ENCODE results near the gene ZNHIT6.

ZNHIT6 gene

DNA sequence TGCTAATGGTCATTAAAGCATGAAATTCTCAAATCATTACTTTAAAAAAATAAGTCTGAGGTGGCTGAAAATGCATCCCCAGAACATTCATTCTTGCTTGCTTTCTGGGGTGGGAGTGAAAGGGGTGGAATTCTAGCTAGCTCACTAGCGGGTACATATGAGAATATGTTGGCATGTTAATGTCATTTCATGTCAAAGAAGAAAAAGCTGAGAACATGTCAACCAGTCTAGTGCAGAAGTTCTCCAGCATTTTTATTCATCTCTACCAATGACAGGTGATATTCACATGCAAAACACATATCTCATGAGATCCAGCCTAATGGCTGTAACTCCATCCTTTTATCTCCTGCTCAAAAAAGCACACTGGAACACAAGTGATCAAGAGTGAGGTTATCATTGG lies 49.1 kb downstream of the ZNHIT6 start:
- Histone ChIP-seq H3K4me1 (ENCODE audit: control insufficient read depth, insufficient read depth, low read length) (peaks cover 3% of the 10 kb centered on the region; the same call in 1 of the 2 replicates), H3K4me3 (ENCODE audit: low read depth, low read length) (no peak overlapping the region), H3K9me3 (ENCODE audit: control insufficient read depth, insufficient read depth, low read depth, low read length) (no peaks in the 10 kb centered on the region), H3K27ac (ENCODE audit: extremely low read depth, low read depth, low read length) (no peak overlapping the region), H3K36me3 (ENCODE audit: control insufficient read depth in 2 of 2, insufficient read depth in 1 of 2, low read length in 2 of 2) (peaks cover 0 to 5% of the 10 kb centered on the region in 2 experiments; a peak in 1 of 3 replicates)
- TF ChIP-seq ZFP37 (tag by site-specific recombination; IDR thresholded peaks at IDR 0.05) = no peak
- TF ChIP-seq ZNF19 (tag by site-specific recombination; IDR thresholded peaks at IDR 0.05; ENCODE audit: low read depth) = no peak
- TF ChIP-seq ZNF701 (tag by site-specific recombination; IDR thresholded peaks at IDR 0.05) = no peak
- no peak for TF ChIP-seq ZNF555 (tag by site-specific recombination; conservative IDR thresholded peaks at IDR 0.05)
- no peak for TF ChIP-seq ZNF366 (tag by site-specific recombination; conservative IDR thresholded peaks at IDR 0.05)
- TF ChIP-seq, protein P1, sequence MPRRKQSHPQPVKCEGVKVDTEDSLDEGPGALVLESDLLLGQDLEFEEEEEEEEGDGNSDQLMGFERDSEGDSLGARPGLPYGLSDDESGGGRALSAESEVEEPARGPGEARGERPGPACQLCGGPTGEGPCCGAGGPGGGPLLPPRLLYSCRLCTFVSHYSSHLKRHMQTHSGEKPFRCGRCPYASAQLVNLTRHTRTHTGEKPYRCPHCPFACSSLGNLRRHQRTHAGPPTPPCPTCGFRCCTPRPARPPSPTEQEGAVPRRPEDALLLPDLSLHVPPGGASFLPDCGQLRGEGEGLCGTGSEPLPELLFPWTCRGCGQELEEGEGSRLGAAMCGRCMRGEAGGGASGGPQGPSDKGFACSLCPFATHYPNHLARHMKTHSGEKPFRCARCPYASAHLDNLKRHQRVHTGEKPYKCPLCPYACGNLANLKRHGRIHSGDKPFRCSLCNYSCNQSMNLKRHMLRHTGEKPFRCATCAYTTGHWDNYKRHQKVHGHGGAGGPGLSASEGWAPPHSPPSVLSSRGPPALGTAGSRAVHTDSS (tag by site-specific recombination; IDR thresholded peaks at IDR 0.05) = no peak
- no peak for TF ChIP-seq ZNF10 (tag by site-specific recombination; IDR thresholded peaks at IDR 0.05)
- TF ChIP-seq ZNF747 (tag by site-specific recombination; IDR thresholded peaks at IDR 0.05) = no peak
- no peak for TF ChIP-seq ZSCAN23 (tag by site-specific recombination; IDR thresholded peaks at IDR 0.05)
- TF ChIP-seq, protein P2, sequence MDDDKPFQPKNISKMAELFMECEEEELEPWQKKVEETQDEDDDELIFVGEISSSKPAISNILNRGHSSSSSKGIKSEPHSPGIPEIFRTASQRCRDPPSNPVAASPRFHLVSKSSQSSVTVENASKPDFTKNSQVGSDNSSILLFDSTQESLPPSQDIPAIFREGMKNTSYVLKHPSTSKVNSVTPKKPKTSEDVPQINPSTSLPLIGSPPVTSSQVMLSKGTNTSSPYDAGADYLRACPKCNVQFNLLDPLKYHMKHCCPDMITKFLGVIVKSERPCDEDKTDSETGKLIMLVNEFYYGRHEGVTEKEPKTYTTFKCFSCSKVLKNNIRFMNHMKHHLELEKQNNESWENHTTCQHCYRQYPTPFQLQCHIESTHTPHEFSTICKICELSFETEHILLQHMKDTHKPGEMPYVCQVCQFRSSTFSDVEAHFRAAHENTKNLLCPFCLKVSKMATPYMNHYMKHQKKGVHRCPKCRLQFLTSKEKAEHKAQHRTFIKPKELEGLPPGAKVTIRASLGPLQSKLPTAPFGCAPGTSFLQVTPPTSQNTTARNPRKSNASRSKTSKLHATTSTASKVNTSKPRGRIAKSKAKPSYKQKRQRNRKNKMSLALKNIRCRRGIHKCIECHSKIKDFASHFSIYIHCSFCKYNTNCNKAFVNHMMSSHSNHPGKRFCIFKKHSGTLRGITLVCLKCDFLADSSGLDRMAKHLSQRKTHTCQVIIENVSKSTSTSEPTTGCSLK (tag by site-specific recombination; IDR thresholded peaks at IDR 0.05) = no peak
- TF ChIP-seq ZSCAN30 (tag by site-specific recombination; IDR thresholded peaks at IDR 0.05) = no peak
- no peak for TF ChIP-seq ZNF2 (tag by site-specific recombination; IDR thresholded peaks at IDR 0.05)
- no peak for TF ChIP-seq ZFP3 (tag by site-specific recombination; IDR thresholded peaks at IDR 0.05; ENCODE audit: low read depth)
- TF ChIP-seq SETDB1 (IDR thresholded peaks at IDR 0.05; ENCODE audit: insufficient read length, low read length) = no peak
- no peak for TF ChIP-seq ZNF292 (tag by site-specific recombination; IDR thresholded peaks at IDR 0.05; ENCODE audit: borderline replicate concordance, low read depth)
- no peak for TF ChIP-seq ZNF514 (tag by site-specific recombination; IDR thresholded peaks at IDR 0.05)
- no peak for TF ChIP-seq ZFP41 (tag by site-specific recombination; IDR thresholded peaks at IDR 0.05; ENCODE audit: borderline replicate concordance)
- TF ChIP-seq ZNF138 (tag by site-specific recombination; IDR thresholded peaks at IDR 0.05; ENCODE audit: borderline replicate concordance) = no peak
- ChIA-PET CTCF (interaction anchor here (0.7 kb wide), 2 partner anchors 21 to 347 kb away, joined by 3 to 4 read pairs; no protein-coding TSS in a partner anchor), POLR2A (no interaction called here)

DNA sequence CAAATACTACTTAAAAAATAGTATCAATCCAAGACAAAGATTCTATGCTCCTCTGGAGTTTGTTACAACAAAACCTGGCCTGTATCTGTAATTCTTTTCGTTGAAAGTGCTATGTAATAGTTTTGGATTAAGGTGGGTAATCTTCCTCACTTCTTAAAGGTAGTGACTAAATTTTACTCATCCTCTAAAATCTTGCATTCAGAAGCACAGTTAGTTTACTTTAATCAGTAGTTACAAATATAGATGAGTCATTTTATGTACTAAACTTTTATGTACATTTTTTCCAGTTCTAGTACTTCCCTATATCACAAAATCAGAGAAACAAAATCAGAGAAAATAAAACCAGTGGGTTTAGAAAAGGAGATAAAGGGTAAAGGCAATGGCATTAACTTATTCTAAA lies 51.3 kb downstream of the ZNHIT6 start:
- no peak overlapping the region for H3K27ac ChIP-seq (ENCODE audit: extremely low read depth, low read depth, low read length)
- H3K4me1 ChIP-seq (ENCODE audit: control insufficient read depth, insufficient read depth, low read length) = peaks cover 3% of the 10 kb centered on the region; the same call in 1 of the 2 replicates
- no peaks in the 10 kb centered on the region for H3K9me3 ChIP-seq (ENCODE audit: control insufficient read depth, insufficient read depth, low read depth, low read length)
- CTCF ChIA-PET = interaction anchor here (0.6 kb wide), 1 partner anchor 937 kb away, joined by 3 read pairs; no protein-coding TSS in a partner anchor
- POLR2A ChIA-PET = no interaction called here
- no peak overlapping the region for H3K4me3 ChIP-seq (ENCODE audit: low read depth, low read length)
- H3K36me3 ChIP-seq (ENCODE audit: control insufficient read depth in 2 of 2, insufficient read depth in 1 of 2, low read length in 2 of 2) = peaks cover 4 to 17% of the 10 kb centered on the region in 2 experiments; a peak in 2 of 3 replicates
- no peak for TF ChIP-seq BCL6B (tag by site-specific recombination; IDR thresholded peaks at IDR 0.05)
- TF ChIP-seq ZNF426 (tag by site-specific recombination; IDR thresholded peaks at IDR 0.05) = no peak
- TF ChIP-seq GLI4 (tag by site-specific recombination; IDR thresholded peaks at IDR 0.05) = no peak
- no peak for TF ChIP-seq ZNF596 (tag by site-specific recombination; IDR thresholded peaks at IDR 0.05)
- TF ChIP-seq ZBTB48 (tag by site-specific recombination; IDR thresholded peaks at IDR 0.05) = no peak
- TF ChIP-seq ZNF530 (tag by site-specific recombination; IDR thresholded peaks at IDR 0.05; ENCODE audit: low read depth) = no peak
- TF ChIP-seq FEZF1 (tag by site-specific recombination; IDR thresholded peaks at IDR 0.05) = no peak
- no peak for TF ChIP-seq ZNF555 (tag by site-specific recombination; conservative IDR thresholded peaks at IDR 0.05)
- no peak for TF ChIP-seq HOXD13 (CRISPR knock-in tag; IDR thresholded peaks at IDR 0.05; ENCODE audit: borderline replicate concordance)
- TF ChIP-seq ZNF560 (tag by site-specific recombination; IDR thresholded peaks at IDR 0.05; ENCODE audit: borderline replicate concordance) = no peak
- no peak for TF ChIP-seq ZNF16 (tag by site-specific recombination; IDR thresholded peaks at IDR 0.05; ENCODE audit: low read depth)
- no peak for TF ChIP-seq ZNF645 (tag by site-specific recombination; IDR thresholded peaks at IDR 0.05)
- TF ChIP-seq ZNF335 (tag by site-specific recombination; conservative IDR thresholded peaks at IDR 0.05) = no peak
- no peak for TF ChIP-seq ZNF664 (tag by site-specific recombination; IDR thresholded peaks at IDR 0.05)
- TF ChIP-seq ZNF266 (tag by site-specific recombination; IDR thresholded peaks at IDR 0.05; ENCODE audit: low read depth) = no peak
